HepG2 (cell line): ENCODE results near the gene SPACA4. TPM values are rescaled to one million over a fixed set of nuclear protein-coding genes. Genes with fewer than 3 reads are reported as not detected.
A peak's percentile ranks its signal among the peaks of the same experiment; 100 is the strongest.

Source experiments
- CREB1 ChIP-seq, 2 experiments: fragments of 450-650 bp in 1 of 2; IDR thresholded peaks; 2 replicates each; pipeline ENCODE4 v1.6.1; 2016 to 2017; ENCODE audit warnings: control low read depth in 1 of 2, mild to moderate bottlenecking in 1 of 2, missing compliant biosample characterization in 1 of 2, missing genetic modification characterization in 1 of 2
- FOSL2 ChIP-seq: sonication (generic); formaldehyde crosslinking; IDR thresholded peaks from 2 replicates; pipeline ENCODE4 v1.4.0; 2020; ENCODE audit warnings: missing genetic modification reagents
- HNF4A ChIP-seq: sonication (generic); formaldehyde crosslinking; IDR thresholded peaks from 2 replicates; pipeline ENCODE4 v1.4.0; 2020; ENCODE audit warnings: missing genetic modification reagents
- NRL ChIP-seq: sonication (generic); formaldehyde crosslinking; IDR thresholded peaks from 2 replicates; pipeline ENCODE4 v1.5.0; 2020; ENCODE audit warnings: missing genetic modification reagents, mild to moderate bottlenecking, moderate library complexity, borderline replicate concordance
- PAWR ChIP-seq: sonication (generic); formaldehyde crosslinking; IDR thresholded peaks from 2 replicates; pipeline ENCODE4 v1.4.0; 2020; ENCODE audit warnings: missing genetic modification reagents, mild to moderate bottlenecking, borderline replicate concordance
- RFX3 ChIP-seq: IDR thresholded peaks from 2 replicates; pipeline ENCODE4 v1.6.1; 2016; ENCODE audit warnings: missing biosample characterization, missing genetic modification reagents
- SALL1 ChIP-seq: sonication (generic); formaldehyde crosslinking; IDR thresholded peaks from 2 replicates; pipeline ENCODE4 v1.8.0; 2022; ENCODE audit warnings: mild to moderate bottlenecking, missing genetic modification reagents
- SIN3A ChIP-seq: IDR thresholded peaks from 2 replicates; pipeline ENCODE4 v1.6.1; 2011; ENCODE audit warnings: low read depth, mild to moderate bottlenecking, control low read depth, low read length, borderline replicate concordance
- ZNF33B ChIP-seq: sonication (generic); formaldehyde crosslinking; IDR thresholded peaks from 2 replicates; pipeline ENCODE4 v1.5.1; 2020; ENCODE audit warnings: mild to moderate bottlenecking, missing genetic modification reagents
- ZNF605 ChIP-seq: sonication (generic); formaldehyde crosslinking; IDR thresholded peaks from 2 replicates; pipeline ENCODE4 v1.8.0; 2022; ENCODE audit warnings: mild to moderate bottlenecking, missing genetic modification reagents
- ZNF616 ChIP-seq: sonication (generic); formaldehyde crosslinking; IDR thresholded peaks from 2 replicates; pipeline ENCODE4 v1.5.0; 2020; ENCODE audit warnings: low read depth, mild to moderate bottlenecking, missing genetic modification reagents
- polyA plus RNA-seq, 8 experiments: library from polyadenylated mRNA; depleted of rRNA in 3 of 8; stranded (reverse) in 7 of 8; unstranded in 1 of 8; fragments of >200 nt; fragmentation: Illumina TruSeq in 4 of 8; extraction: Trizol in 4 of 8; gene quantifications; 2 replicates each; pipeline versions ENCODE4 v1.2.1 to v1.2.3, GENCODE V29; 2011 to 2016; ENCODE audit warnings: low read depth in 4 of 8, missing spikeins in 1 of 8, mixed read lengths in 1 of 8; ENCODE audit not compliant: insufficient read depth in 1 of 8
- total RNA-seq, 5 experiments: library from RNA; depleted of rRNA; stranded (reverse); fragments of >200 nt; fragmentation: Illumina TruSeq; extraction: Trizol; gene quantifications; 2 replicates each; pipeline ENCODE4 v1.2.3, GENCODE V29; 2016; ENCODE audit warnings: low read depth in 1 of 5
- TF ChIP-seq, protein P1 (sequence below): sonication (generic); formaldehyde crosslinking; IDR thresholded peaks from 2 replicates; pipeline ENCODE4 v1.4.0; 2020; ENCODE audit warnings: mild to moderate bottlenecking, missing genetic modification reagents, borderline replicate concordance
- TF ChIP-seq, protein P2 (sequence below): sonication (generic); formaldehyde crosslinking; IDR thresholded peaks from 2 replicates; pipeline ENCODE4 v1.4.0; 2020; ENCODE audit warnings: missing genetic modification reagents
- TF ChIP-seq, protein P3 (sequence below): sonication (generic); formaldehyde crosslinking; IDR thresholded peaks from 2 replicates; pipeline ENCODE4 v1.4.0; 2020; ENCODE audit warnings: mild to moderate bottlenecking, low read depth, missing genetic modification reagents
- TF ChIP-seq, protein P4 (sequence below): sonication (generic); formaldehyde crosslinking; IDR thresholded peaks from 2 replicates; pipeline ENCODE4 v1.4.0; 2020; ENCODE audit warnings: missing genetic modification reagents

SPACA4 gene
- total and polyA plus RNA-seq, 2 of the 13 experiments (the other 11 are each of a cell fraction or from before 2014, with no cell fraction given): not detected

DNA sequence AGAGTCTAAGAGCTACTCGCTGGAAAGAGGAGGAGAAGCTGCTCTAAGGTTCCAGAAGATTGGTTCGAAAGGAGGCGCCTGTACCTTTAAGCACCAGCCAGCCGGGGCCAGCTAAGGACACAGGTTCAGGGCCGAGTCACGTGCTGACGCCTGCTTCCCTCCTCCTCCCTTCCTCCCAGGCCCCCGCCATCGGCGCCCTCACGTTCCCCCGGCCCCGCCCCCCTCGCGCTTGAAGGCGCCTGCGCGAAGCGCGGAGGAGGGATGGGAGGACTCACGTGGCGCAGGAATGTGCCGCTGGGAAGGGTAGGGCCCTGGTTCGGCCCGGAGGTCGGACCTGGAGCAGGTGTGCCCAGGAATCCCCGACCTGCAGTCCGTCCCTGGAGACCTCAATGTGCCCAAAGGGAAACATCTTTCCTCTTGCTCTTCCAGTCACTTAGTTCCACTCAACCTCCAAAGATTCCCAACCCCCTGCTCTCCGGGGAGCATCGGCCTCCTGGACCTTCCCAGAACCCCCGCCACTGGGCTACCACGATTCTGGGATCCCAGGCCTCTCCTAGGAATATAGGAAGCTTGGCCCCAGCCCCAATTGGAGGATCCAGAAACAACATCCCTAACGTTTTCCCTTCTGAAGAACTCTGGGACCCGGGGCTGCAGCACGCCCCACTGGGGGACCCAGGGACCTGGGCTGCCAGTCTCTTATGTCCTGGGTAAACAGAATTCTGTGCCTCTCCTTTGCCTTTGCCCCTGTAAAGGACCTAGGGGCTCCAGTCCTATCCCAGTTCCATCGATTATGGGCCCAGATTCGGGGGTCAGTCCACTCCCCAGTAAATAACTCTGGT is 28.1 kb downstream of the SPACA4 start (continued):
- TF ChIP-seq ZNF33B (CRISPR knock-in tag) (0 out of 2 replicates have a peak, but pooled peaks have one; percentile 50), HNF4A (CRISPR knock-in tag) (peak; percentile 39), SIN3A (peak; percentile 58; the same call in 1 of the 2 replicates), NRL (no peak; the same call in 1 of the 2 replicates), CREB1 (IDR thresholded peaks at IDR 0.05) (no peak), CREB1 (CRISPR knock-in tag; IDR thresholded peaks at IDR 0.05) (no peak), ZNF616 (CRISPR knock-in tag) (peak; percentile 86; the same call in 1 of the 2 replicates), RFX3 (no peak), PAWR (CRISPR knock-in tag) (no peak), SALL1 (CRISPR knock-in tag) (peak; percentile 69; the same call in 1 of the 2 replicates), ZNF605 (CRISPR knock-in tag) (peak; percentile 87), FOSL2 (CRISPR knock-in tag) (peak; percentile 40; the same call in 1 of the 2 replicates)
- TF ChIP-seq, protein P1, sequence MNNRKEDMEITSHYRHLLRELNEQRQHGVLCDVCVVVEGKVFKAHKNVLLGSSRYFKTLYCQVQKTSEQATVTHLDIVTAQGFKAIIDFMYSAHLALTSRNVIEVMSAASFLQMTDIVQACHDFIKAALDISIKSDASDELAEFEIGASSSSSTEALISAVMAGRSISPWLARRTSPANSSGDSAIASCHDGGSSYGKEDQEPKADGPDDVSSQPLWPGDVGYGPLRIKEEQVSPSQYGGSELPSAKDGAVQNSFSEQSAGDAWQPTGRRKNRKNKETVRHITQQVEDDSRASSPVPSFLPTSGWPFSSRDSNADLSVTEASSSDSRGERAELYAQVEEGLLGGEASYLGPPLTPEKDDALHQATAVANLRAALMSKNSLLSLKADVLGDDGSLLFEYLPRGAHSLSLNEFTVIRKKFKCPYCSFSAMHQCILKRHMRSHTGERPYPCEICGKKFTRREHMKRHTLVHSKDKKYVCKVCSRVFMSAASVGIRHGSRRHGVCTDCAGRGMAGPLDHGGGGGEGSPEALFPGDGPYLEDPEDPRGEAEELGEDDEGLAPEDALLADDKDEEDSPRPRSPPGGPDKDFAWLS (CRISPR knock-in tag): 0 out of 2 replicates have a peak, but pooled peaks have one; percentile 53
- TF ChIP-seq, protein P2, sequence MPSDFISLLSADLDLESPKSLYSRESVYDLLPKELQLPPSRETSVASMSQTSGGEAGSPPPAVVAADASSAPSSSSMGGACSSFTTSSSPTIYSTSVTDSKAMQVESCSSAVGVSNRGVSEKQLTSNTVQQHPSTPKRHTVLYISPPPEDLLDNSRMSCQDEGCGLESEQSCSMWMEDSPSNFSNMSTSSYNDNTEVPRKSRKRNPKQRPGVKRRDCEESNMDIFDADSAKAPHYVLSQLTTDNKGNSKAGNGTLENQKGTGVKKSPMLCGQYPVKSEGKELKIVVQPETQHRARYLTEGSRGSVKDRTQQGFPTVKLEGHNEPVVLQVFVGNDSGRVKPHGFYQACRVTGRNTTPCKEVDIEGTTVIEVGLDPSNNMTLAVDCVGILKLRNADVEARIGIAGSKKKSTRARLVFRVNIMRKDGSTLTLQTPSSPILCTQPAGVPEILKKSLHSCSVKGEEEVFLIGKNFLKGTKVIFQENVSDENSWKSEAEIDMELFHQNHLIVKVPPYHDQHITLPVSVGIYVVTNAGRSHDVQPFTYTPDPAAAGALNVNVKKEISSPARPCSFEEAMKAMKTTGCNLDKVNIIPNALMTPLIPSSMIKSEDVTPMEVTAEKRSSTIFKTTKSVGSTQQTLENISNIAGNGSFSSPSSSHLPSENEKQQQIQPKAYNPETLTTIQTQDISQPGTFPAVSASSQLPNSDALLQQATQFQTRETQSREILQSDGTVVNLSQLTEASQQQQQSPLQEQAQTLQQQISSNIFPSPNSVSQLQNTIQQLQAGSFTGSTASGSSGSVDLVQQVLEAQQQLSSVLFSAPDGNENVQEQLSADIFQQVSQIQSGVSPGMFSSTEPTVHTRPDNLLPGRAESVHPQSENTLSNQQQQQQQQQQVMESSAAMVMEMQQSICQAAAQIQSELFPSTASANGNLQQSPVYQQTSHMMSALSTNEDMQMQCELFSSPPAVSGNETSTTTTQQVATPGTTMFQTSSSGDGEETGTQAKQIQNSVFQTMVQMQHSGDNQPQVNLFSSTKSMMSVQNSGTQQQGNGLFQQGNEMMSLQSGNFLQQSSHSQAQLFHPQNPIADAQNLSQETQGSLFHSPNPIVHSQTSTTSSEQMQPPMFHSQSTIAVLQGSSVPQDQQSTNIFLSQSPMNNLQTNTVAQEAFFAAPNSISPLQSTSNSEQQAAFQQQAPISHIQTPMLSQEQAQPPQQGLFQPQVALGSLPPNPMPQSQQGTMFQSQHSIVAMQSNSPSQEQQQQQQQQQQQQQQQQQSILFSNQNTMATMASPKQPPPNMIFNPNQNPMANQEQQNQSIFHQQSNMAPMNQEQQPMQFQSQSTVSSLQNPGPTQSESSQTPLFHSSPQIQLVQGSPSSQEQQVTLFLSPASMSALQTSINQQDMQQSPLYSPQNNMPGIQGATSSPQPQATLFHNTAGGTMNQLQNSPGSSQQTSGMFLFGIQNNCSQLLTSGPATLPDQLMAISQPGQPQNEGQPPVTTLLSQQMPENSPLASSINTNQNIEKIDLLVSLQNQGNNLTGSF: peak; percentile 67
- TF ChIP-seq, protein P3, sequence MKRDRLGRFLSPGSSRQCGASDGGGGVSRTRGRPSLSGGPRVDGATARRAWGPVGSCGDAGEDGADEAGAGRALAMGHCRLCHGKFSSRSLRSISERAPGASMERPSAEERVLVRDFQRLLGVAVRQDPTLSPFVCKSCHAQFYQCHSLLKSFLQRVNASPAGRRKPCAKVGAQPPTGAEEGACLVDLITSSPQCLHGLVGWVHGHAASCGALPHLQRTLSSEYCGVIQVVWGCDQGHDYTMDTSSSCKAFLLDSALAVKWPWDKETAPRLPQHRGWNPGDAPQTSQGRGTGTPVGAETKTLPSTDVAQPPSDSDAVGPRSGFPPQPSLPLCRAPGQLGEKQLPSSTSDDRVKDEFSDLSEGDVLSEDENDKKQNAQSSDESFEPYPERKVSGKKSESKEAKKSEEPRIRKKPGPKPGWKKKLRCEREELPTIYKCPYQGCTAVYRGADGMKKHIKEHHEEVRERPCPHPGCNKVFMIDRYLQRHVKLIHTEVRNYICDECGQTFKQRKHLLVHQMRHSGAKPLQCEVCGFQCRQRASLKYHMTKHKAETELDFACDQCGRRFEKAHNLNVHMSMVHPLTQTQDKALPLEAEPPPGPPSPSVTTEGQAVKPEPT (CRISPR knock-in tag): peak; percentile 33; the same call in 1 of the 2 replicates
- TF ChIP-seq, protein P4, sequence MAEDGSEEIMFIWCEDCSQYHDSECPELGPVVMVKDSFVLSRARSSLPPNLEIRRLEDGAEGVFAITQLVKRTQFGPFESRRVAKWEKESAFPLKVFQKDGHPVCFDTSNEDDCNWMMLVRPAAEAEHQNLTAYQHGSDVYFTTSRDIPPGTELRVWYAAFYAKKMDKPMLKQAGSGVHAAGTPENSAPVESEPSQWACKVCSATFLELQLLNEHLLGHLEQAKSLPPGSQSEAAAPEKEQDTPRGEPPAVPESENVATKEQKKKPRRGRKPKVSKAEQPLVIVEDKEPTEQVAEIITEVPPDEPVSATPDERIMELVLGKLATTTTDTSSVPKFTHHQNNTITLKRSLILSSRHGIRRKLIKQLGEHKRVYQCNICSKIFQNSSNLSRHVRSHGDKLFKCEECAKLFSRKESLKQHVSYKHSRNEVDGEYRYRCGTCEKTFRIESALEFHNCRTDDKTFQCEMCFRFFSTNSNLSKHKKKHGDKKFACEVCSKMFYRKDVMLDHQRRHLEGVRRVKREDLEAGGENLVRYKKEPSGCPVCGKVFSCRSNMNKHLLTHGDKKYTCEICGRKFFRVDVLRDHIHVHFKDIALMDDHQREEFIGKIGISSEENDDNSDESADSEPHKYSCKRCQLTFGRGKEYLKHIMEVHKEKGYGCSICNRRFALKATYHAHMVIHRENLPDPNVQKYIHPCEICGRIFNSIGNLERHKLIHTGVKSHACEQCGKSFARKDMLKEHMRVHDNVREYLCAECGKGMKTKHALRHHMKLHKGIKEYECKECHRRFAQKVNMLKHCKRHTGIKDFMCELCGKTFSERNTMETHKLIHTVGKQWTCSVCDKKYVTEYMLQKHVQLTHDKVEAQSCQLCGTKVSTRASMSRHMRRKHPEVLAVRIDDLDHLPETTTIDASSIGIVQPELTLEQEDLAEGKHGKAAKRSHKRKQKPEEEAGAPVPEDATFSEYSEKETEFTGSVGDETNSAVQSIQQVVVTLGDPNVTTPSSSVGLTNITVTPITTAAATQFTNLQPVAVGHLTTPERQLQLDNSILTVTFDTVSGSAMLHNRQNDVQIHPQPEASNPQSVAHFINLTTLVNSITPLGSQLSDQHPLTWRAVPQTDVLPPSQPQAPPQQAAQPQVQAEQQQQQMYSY (CRISPR knock-in tag): peak; percentile 49; the same call in 1 of the 2 replicates
